Calu3 (cell line): ENCODE measurements around the gene FOXE3. TPM values are rescaled to one million over a fixed set of nuclear protein-coding genes. Genes with fewer than 3 reads are reported as not detected.

Experiments
- Bru-seq: library from RNA; stranded (reverse); fragments of 400-500 nt; gene quantifications from one replicate; lab custom pipeline; 2021; lab: Mats Ljungman, UMichigan
- BruChase-seq, 2 experiments: library from RNA; stranded (reverse); fragments of 400-500 nt; gene quantifications; one replicate each; lab custom pipeline; 2021; lab: Mats Ljungman, UMichigan
- BruUV-seq: library from RNA; stranded (reverse); fragments of 400-500 nt; replicated peaks from 2 replicates; lab custom pipeline; 2021; lab: Mats Ljungman, UMichigan
- CTCF ChIA-PET: fragments of 300-600 bp; sonication (Branson Sonifier 250); formaldehyde crosslinking; loops from one replicate; lab custom pipeline; 2022; ENCODE audit warnings: antibody characterized with exemption; lab: Charles Lee
- DNase-seq: peaks from one replicate; pipeline ENCODE4 v3.0.0; 2022
- H3K27ac Mint-ChIP-seq: one replicate; pipeline ENCODE4 v1.8.0; 2022; ENCODE audit warnings: mixed read lengths; ENCODE audit not compliant: unreplicated experiment
- H3K27me3 Mint-ChIP-seq: one replicate; pipeline ENCODE4 v1.8.0; 2022; ENCODE audit warnings: mixed read lengths; ENCODE audit not compliant: unreplicated experiment
- H3K36me3 Mint-ChIP-seq: one replicate; pipeline ENCODE4 v1.8.0; 2022; ENCODE audit warnings: mild to moderate bottlenecking, moderate library complexity, mixed read lengths; ENCODE audit not compliant: insufficient read depth, unreplicated experiment
- H3K4me1 Mint-ChIP-seq: one replicate; pipeline ENCODE4 v1.8.0; 2022; ENCODE audit warnings: mild to moderate bottlenecking, low read depth, mixed read lengths; ENCODE audit not compliant: unreplicated experiment
- H3K4me3 Mint-ChIP-seq: one replicate; pipeline ENCODE4 v1.8.0; 2022; ENCODE audit warnings: mild to moderate bottlenecking, low read depth, moderate library complexity, mixed read lengths; ENCODE audit not compliant: unreplicated experiment
- H3K9me3 Mint-ChIP-seq: one replicate; pipeline ENCODE4 v1.8.0; 2022; ENCODE audit warnings: low read depth, mixed read lengths; ENCODE audit not compliant: unreplicated experiment
- intact Hi-C: fragments of 100-400 bp; cut with micrococcal nuclease; formaldehyde crosslinking; loops from one replicate; pipeline ENCODE4 v1.10.0; 2022; ENCODE audit not compliant: unreplicated experiment
- long read RNA-seq: library from polyadenylated mRNA; stranded (forward); transcript quantifications from one replicate; pipeline ENCODE4 v2.0.0, GENCODE V29; 2022
- total RNA-seq: library from RNA; stranded (reverse); gene quantifications from 2 replicates; pipeline ENCODE4 v1.2.3, GENCODE V29; 2022
- TF ChIP-seq, protein P1 (sequence below): fragments of 200-600 bp; IDR thresholded peaks from one replicate; pipeline ENCODE4 v1.8.0; 2022; ENCODE audit warnings: antibody characterized with exemption; ENCODE audit not compliant: unreplicated experiment

FOXE3 gene
- not detected in 2 replicates for total RNA-seq
- not detected for Bru-seq, nascent RNA
- percentile 20 among the genes with signal in this experiment for BruChase-seq, experiment 1, labeled RNA remaining after a 6-hour chase
- BruChase-seq, experiment 2, labeled RNA remaining after a 2-hour chase = percentile 21 among the genes with signal in this experiment
- long read RNA-seq = 0 reads

DNA sequence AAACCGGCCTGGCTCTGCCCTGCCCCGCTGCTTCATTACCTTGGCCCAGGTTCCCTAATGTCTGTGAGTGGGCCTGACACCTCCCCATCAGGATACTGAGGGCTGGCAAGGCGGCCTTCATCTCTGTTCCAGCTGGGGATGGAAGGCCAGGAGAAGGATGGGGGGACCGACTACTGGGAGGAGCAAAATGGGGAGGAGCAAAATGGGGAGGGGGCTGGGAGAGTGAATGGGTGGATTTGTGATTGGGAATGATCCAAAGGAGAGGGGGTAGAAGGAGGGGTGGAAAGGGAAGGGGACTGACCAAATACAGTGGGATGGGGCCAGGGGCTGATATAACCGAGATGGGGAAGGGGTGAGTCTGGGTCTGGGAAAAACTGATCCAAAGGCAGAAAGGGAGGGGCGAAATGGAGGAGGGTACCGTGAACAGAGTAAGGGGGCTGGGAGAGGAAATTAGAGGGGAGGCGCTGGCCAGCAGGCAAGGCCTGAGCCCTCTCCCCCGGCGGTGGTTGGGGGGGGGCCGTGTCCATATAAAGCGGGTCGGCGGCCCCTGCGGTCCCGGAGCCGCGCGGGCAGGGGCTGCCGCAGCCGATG lies at the start of gene FOXE3:
Gene FOXE3, plus strand, starts transcription at position 558 of the 591 bp plus-strand sequence. Its CDS starts 31 bp downstream, at position 589.
- H3K36me3 Mint-ChIP-seq = no peaks in the 10 kb centered on the region
- H3K27ac Mint-ChIP-seq = no peak within 1 kb of the TSS
- H3K27me3 Mint-ChIP-seq = peaks cover 58% of the 10 kb centered on the region
- TF ChIP-seq, protein P1, sequence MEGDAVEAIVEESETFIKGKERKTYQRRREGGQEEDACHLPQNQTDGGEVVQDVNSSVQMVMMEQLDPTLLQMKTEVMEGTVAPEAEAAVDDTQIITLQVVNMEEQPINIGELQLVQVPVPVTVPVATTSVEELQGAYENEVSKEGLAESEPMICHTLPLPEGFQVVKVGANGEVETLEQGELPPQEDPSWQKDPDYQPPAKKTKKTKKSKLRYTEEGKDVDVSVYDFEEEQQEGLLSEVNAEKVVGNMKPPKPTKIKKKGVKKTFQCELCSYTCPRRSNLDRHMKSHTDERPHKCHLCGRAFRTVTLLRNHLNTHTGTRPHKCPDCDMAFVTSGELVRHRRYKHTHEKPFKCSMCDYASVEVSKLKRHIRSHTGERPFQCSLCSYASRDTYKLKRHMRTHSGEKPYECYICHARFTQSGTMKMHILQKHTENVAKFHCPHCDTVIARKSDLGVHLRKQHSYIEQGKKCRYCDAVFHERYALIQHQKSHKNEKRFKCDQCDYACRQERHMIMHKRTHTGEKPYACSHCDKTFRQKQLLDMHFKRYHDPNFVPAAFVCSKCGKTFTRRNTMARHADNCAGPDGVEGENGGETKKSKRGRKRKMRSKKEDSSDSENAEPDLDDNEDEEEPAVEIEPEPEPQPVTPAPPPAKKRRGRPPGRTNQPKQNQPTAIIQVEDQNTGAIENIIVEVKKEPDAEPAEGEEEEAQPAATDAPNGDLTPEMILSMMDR = no peak
- peak within 1 kb of the TSS; percentile 69 for H3K4me3 Mint-ChIP-seq
- H3K4me1 Mint-ChIP-seq = no peaks in the 10 kb centered on the region
- DNase-seq = no peak
- CTCF ChIA-PET = interaction anchor here (0.7 kb wide), 1 partner anchor 8 kb away, joined by 6 read pairs; no protein-coding TSS in a partner anchor
- intact Hi-C loops = no loop called here
- H3K9me3 Mint-ChIP-seq = no peaks in the 10 kb centered on the region
- BruUV-seq = no TSS peak

DNA sequence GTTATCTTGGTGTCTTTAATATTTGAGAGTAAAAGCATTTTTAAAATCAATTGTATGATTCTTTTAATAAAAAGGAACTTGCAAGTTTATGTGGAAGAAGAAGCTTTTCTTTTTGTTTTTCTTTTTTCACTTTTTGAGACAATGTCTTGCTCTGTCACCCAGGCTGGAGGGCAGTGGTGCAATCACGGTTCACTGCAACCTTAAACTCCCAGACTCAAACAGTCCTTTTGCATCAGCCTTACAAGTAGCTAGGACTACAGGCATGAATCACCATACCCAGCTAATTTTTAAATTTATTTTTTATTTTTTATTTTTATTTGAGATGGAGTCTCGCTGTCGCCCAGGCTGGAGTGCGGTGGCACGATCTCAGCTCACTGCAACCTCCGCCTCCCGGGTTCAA lies 48.4 kb upstream of the FOXE3 start:
- intact Hi-C loops = no loop called here
- no peaks in the 10 kb centered on the region for H3K9me3 Mint-ChIP-seq
- no TSS peak for BruUV-seq
- no peak overlapping the region for H3K4me3 Mint-ChIP-seq
- H3K36me3 Mint-ChIP-seq = peaks cover 43% of the 10 kb centered on the region
- no peaks in the 10 kb centered on the region for H3K4me1 Mint-ChIP-seq
- no peak overlapping the region for H3K27ac Mint-ChIP-seq
- DNase-seq = no peak
- CTCF ChIA-PET = no interaction called here
- TF ChIP-seq, protein P1 = no peak
- H3K27me3 Mint-ChIP-seq = no peaks in the 10 kb centered on the region

DNA sequence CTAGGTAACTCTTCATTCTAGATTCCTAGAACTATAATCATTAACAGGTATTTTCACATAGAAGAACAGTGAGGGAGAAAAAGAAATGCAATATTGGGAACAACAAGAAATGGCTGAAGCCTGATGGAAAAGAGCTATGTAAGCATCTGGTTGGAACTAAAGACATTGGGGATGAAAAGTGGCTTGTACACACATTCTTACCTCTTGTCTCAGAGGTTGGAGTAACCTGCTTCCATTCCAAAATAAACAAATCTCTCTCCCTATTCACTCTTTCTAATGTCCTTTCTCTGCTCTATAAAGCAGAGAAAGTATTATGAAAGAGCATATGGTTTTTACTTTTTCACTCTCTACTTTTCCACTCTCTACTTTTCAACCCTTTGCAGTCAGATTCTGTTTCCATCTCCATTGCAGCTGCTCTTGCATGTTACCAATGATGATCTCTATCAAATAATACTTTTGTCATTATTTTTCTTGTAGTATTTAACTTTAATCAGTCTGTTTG lies 45.0 kb upstream of the FOXE3 start:
- BruUV-seq = no TSS peak
- intact Hi-C loops = no loop called here
- TF ChIP-seq, protein P1 = no peak
- Mint-ChIP-seq H3K27me3 (no peaks in the 10 kb centered on the region), H3K27ac (no peak overlapping the region), H3K9me3 (no peaks in the 10 kb centered on the region), H3K36me3 (peaks cover 56% of the 10 kb centered on the region), H3K4me1 (no peaks in the 10 kb centered on the region), H3K4me3 (no peak overlapping the region)
- no peak for DNase-seq
- CTCF ChIA-PET = no interaction called here

DNA sequence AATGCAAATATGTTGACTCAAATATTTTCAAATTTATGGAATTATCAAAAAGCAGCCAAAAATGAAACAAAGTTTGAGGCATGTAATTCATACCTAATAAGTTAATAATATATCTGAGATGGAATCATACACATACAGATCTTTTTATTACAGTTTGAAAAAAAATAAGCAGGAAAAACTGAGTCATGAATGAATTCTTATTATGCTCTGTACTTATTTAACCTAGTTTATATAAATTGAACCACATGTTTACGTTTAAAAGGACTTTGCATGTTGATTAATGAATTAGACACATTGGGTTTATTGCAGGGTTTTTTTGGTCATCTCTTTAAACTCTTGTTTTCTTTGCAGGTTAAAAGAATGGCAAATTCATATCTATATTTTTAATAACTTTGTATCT lies 41.6 kb upstream of the FOXE3 start:
- intact Hi-C loops = no loop called here
- Mint-ChIP-seq H3K9me3 (no peaks in the 10 kb centered on the region), H3K27me3 (no peaks in the 10 kb centered on the region), H3K36me3 (peaks cover 66% of the 10 kb centered on the region), H3K4me1 (no peaks in the 10 kb centered on the region), H3K27ac (no peak overlapping the region), H3K4me3 (no peak overlapping the region)
- BruUV-seq = no TSS peak
- TF ChIP-seq, protein P1 = no peak
- DNase-seq = no peak
- CTCF ChIA-PET = no interaction called here
